Mucosa of gallbladder (tissue), 1 donor: Measurements from ENCODE around the gene BCL2L2. TPM values are rescaled to one million over a fixed set of nuclear protein-coding genes. Genes with fewer than 3 reads are reported as not detected.
"Not testable (repeated sequence)": the region's sequence is repeated elsewhere in the genome, so short reads cannot be mapped to it uniquely, and the experiment has no call there.

Source experiments
- DNase-seq: peaks from one replicate; pipeline ENCODE4 v3.0.0-alpha.2; 2020; ENCODE audit warnings: low spot score
- total RNA-seq: library from RNA; stranded (reverse); gene quantifications from one replicate; pipeline ENCODE4 v1.2.1, GENCODE V29; 2021
- donor health status: DM: no; HTN: no; CAD: no.

The BCL2L2 gene
- 54.2 TPM for total RNA-seq

GRCh38 chr14:23306412-23307145 is at the start of gene BCL2L2:
BCL2L2 (plus strand) TSS chr14:23306833; CDS start chr14:23307768, 935 bp downstream.
- DNase-seq = peak; percentile 92

- no peak for DNase-seq
Observed at GRCh38 chr14:23258256-23258655, 48.4 kb upstream of the BCL2L2 start.

GRCh38 chr14:23259426-23259825 is 47.2 kb upstream of the BCL2L2 start:
- DNase-seq = no peak

- DNase-seq = peak; percentile 17
Observed at GRCh38 chr14:23260849-23261248, 45.8 kb upstream of the BCL2L2 start.

GRCh38 chr14:23269193-23269592 is 37.4 kb upstream of the BCL2L2 start:
- DNase-seq = no peak

GRCh38 chr14:23275412-23275811 is 31.2 kb upstream of the BCL2L2 start:
- DNase-seq = no peak

- no peak for DNase-seq
Observed at GRCh38 chr14:23277189-23277588, 29.4 kb upstream of the BCL2L2 start.

- not testable (repeated sequence) for DNase-seq
Observed at GRCh38 chr14:23277928-23278327, 28.7 kb upstream of the BCL2L2 start.

GRCh38 chr14:23281247-23281646 is 25.4 kb upstream of the BCL2L2 start:
- DNase-seq = no peak

GRCh38 chr14:23284654-23285529 is 21.7 kb upstream of the BCL2L2 start:
- DNase-seq = no peak

GRCh38 chr14:23285530-23286019 is 21.1 kb upstream of the BCL2L2 start:
- no peak for DNase-seq

- DNase-seq = peak; percentile 99
Observed at GRCh38 chr14:23286020-23286901, 20.4 kb upstream of the BCL2L2 start, which contains the start of gene HOMEZ. HOMEZ (minus strand) TSS chr14:23286132; CDS start chr14:23285952, 180 bp downstream.

- DNase-seq = no peak
Observed at GRCh38 chr14:23286902-23287479, 19.6 kb upstream of the BCL2L2 start.

- peak; percentile 23 for DNase-seq
Observed at GRCh38 chr14:23294734-23295561, 11.7 kb upstream of the BCL2L2 start.

GRCh38 chr14:23296012-23296777 is 10.4 kb upstream of the BCL2L2 start:
- DNase-seq = no peak

- DNase-seq = no peak
Observed at GRCh38 chr14:23297096-23297495, 9.5 kb upstream of the BCL2L2 start.

GRCh38 chr14:23297611-23298277 is 8.9 kb upstream of the BCL2L2 start:
- DNase-seq = no peak

- DNase-seq = peak; percentile 37
Observed at GRCh38 chr14:23299211-23299957, 7.2 kb upstream of the BCL2L2 start.
